ENCODE results near the gene RER1. TPM values are rescaled to one million over a fixed set of nuclear protein-coding genes. Genes with fewer than 3 reads are reported as not detected.
A peak's percentile ranks its signal among the peaks of the same experiment; 100 is the strongest.

Gene RER1
- total RNA-seq, 1 experiment from 2014 or later: 155 TPM

GRCh38 chr1:2416403-2416802, 24.8 kb downstream of the RER1 start:
- H3K4me1 ChIP-seq (ENCODE audit: control insufficient read depth in 1 of 2, insufficient read depth in 2 of 2, low read length in 2 of 2): peaks cover 12 to 32% of the 10 kb centered on the region in 2 experiments; a peak in 3 of 4 replicates
- no peaks in the 10 kb centered on the region for H4K20me1 ChIP-seq (ENCODE audit: insufficient read depth)
- no peak overlapping the region for H3K27ac ChIP-seq (ENCODE audit: low read depth, low read length)
- POLR2A ChIA-PET: no interaction called here
- H3K4me3 ChIP-seq (replicated peaks in 1 of 2; ENCODE audit: low read depth in 1 of 2, low read length in 2 of 2): no peak overlapping the region
- DNase-seq (ENCODE audit: low read depth, low spot score): no peak
- H2AFZ ChIP-seq (ENCODE audit: low read depth, low read length, poor library complexity, severe bottlenecking): no peak overlapping the region
- H3K36me3 ChIP-seq (ENCODE audit: control insufficient read depth in 1 of 2, insufficient read depth in 2 of 2, low read length in 2 of 2): no peaks in the 10 kb centered on the region
- H3K9ac ChIP-seq (ENCODE audit: low read length): no peak overlapping the region
- no peaks in the 10 kb centered on the region for H3K27me3 ChIP-seq (ENCODE audit: insufficient read depth, low read length)
- CTCF ChIA-PET: interaction anchor here (2.2 kb wide), 1 partner anchor 130 kb away, joined by 13 read pairs; no protein-coding TSS in a partner anchor
- H3K79me2 ChIP-seq (ENCODE audit: insufficient read depth, low read length): peaks cover 14% of the 10 kb centered on the region; the same call in 1 of the 2 replicates
- TF ChIP-seq POLR2A (IDR thresholded peaks at IDR 0.05; ENCODE audit: borderline replicate concordance, extremely low read depth, insufficient read depth, insufficient read length): no peak
- no peak for TF ChIP-seq ZBTB33 (IDR thresholded peaks at IDR 0.05; ENCODE audit: extremely low read depth, insufficient replicate concordance, low read length)
- no peak for TF ChIP-seq CTCF (IDR thresholded peaks at IDR 0.05 in 2 of 3, conservative IDR thresholded peaks at IDR 0.05 in 1 of 3; ENCODE audit: borderline replicate concordance in 1 of 3, insufficient read depth in 1 of 3, low read depth in 2 of 3, low read length in 2 of 3)
- TF ChIP-seq ELF1 (IDR thresholded peaks at IDR 0.05; ENCODE audit: borderline replicate concordance, low read depth): no peak
- TF ChIP-seq POLR2AphosphoS5 (IDR thresholded peaks at IDR 0.05; ENCODE audit: low read depth, low read length): no peak
- no peak for TF ChIP-seq EZH2 (IDR thresholded peaks at IDR 0.05)
- no peak for TF ChIP-seq EZH2phosphoT487 (IDR thresholded peaks at IDR 0.05; ENCODE audit: borderline replicate concordance)
- TF ChIP-seq SIN3A (IDR thresholded peaks at IDR 0.05; ENCODE audit: low read depth): no peak
- TF ChIP-seq JUND (IDR thresholded peaks at IDR 0.05): no peak
- TF ChIP-seq EGR1 (IDR thresholded peaks at IDR 0.05; ENCODE audit: low read depth): no peak
- no peak for TF ChIP-seq SRF (IDR thresholded peaks at IDR 0.05; ENCODE audit: low read depth)
- no peak for TF ChIP-seq MAX (IDR thresholded peaks at IDR 0.05)
- TF ChIP-seq SP1 (IDR thresholded peaks at IDR 0.05; ENCODE audit: low read depth): no peak
- TF ChIP-seq CBX3 (IDR thresholded peaks at IDR 0.05; ENCODE audit: low read depth): no peak
- no peak for TF ChIP-seq CEBPB (IDR thresholded peaks at IDR 0.05; ENCODE audit: low read depth)
- TF ChIP-seq TCF7L2 (IDR thresholded peaks at IDR 0.05; ENCODE audit: borderline replicate concordance, extremely low read depth, insufficient read depth, insufficient read length): no peak
- no peak for TF ChIP-seq REST (IDR thresholded peaks at IDR 0.05; ENCODE audit: low read depth)
- no peak for ATAC-seq
- H3K9me3 ChIP-seq (ENCODE audit: control insufficient read depth in 1 of 2, insufficient read depth in 1 of 2, low read depth in 1 of 2, low read length in 2 of 2): no peaks in the 10 kb centered on the region
- intact Hi-C loops (cut with micrococcal nuclease): no loop called here
- no peaks in the 10 kb centered on the region for H3K9me2 ChIP-seq (ENCODE audit: insufficient read depth)
- no TSS peak for BruUV-seq (replicated peaks)
- RAD21 ChIA-PET (ENCODE audit: low non-redundant PET in 1 of 2, low total read pairs in 2 of 2, uncharacterized antibody in 2 of 2, unreplicated experiment in 2 of 2): no interaction called here
- peak overlapping the region; percentile 27 for H3K4me2 ChIP-seq (ENCODE audit: low read length)
